Stimulated activated CD4-positive, alpha-beta T cell treated with anti-CD3 and anti-CD28 coated beads, Interleukin-12 subunit alpha, Interleukin-12 subunit beta, amount 100 ng/mL, for 48 hours (primary cell): Measurements from ENCODE around the gene PCDH10.
"Not testable (repeated sequence)": the region's sequence is repeated elsewhere in the genome, so short reads cannot be mapped to it uniquely, and the experiment has no call there.

Source experiments
- DNase-seq, 3 donors: peaks; one replicate each; pipeline ENCODE4 v3.0.0-alpha.2; 2020; ENCODE audit warnings: low read depth in 2 of 3, low spot score in 1 of 3

PCDH10 gene

DNA sequence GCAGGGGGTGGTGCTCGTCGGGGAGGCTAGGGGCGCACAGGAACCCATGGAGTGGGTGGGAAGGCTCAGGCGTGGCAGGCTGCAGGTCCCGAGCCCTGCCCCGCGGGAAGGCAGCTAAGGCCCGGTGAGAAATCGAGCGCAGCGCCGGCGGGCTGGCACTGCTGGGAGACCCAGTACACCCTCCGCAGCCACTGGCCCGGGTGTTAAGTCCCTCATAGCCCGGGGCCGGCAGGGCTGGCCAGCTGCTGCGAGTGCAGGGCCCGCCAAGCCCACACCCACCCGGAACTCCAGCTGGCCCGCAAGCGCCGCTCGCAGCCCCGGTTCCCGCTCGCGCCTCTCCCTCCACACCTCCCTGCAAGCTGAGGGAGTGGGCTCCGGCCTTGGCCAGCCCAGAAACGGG, 91.4 kb downstream of the PCDH10 start:
- DNase-seq = not testable (repeated sequence)
